Measurements from ENCODE around the gene ADGRG3. TPM values are rescaled to one million over a fixed set of nuclear protein-coding genes. Genes with fewer than 3 reads are reported as not detected.

ADGRG3 gene
- total RNA-seq, 1 experiment from 2014 or later, result not detected

- TF ChIP-seq EZH2 (IDR thresholded peaks at IDR 0.05; ENCODE audit: low read depth), result no peak
- TF ChIP-seq, protein P1, sequence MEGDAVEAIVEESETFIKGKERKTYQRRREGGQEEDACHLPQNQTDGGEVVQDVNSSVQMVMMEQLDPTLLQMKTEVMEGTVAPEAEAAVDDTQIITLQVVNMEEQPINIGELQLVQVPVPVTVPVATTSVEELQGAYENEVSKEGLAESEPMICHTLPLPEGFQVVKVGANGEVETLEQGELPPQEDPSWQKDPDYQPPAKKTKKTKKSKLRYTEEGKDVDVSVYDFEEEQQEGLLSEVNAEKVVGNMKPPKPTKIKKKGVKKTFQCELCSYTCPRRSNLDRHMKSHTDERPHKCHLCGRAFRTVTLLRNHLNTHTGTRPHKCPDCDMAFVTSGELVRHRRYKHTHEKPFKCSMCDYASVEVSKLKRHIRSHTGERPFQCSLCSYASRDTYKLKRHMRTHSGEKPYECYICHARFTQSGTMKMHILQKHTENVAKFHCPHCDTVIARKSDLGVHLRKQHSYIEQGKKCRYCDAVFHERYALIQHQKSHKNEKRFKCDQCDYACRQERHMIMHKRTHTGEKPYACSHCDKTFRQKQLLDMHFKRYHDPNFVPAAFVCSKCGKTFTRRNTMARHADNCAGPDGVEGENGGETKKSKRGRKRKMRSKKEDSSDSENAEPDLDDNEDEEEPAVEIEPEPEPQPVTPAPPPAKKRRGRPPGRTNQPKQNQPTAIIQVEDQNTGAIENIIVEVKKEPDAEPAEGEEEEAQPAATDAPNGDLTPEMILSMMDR (conservative IDR thresholded peaks at IDR 0.05), result no peak
- Histone ChIP-seq H3K27me3 (ENCODE audit: insufficient read depth, low read depth) (no peaks in the 10 kb centered on the region), H3K4me2 (no peak overlapping the region), H2AFZ (no peak overlapping the region), H3K9me3 (ENCODE audit: insufficient read depth, low read depth) (no peaks in the 10 kb centered on the region), H4K20me1 (ENCODE audit: insufficient read depth) (no peaks in the 10 kb centered on the region), H3K4me1 (replicated peaks; ENCODE audit: insufficient read depth) (no peaks in the 10 kb centered on the region), H3K79me2 (ENCODE audit: low read depth) (no peaks in the 10 kb centered on the region), H3F3A (ENCODE audit: insufficient read depth, low read depth) (no peaks in the 10 kb centered on the region), H3K9me2 (ENCODE audit: insufficient read depth) (no peaks in the 10 kb centered on the region), H3K27ac (no peak overlapping the region), H3K4me3 (no peak overlapping the region), H3K36me3 (ENCODE audit: low read depth) (no peaks in the 10 kb centered on the region)
- ChIA-PET POLR2A (ENCODE audit: unreplicated experiment) (no interaction called here), CTCF (no interaction called here)
- intact Hi-C loops (cut with micrococcal nuclease; ENCODE audit: unreplicated experiment), result no loop called here
- DNase-seq, result no peak
- BruUV-seq (replicated peaks), result no TSS peak
Observed at GRCh38 chr16:57685633-57686032, 17.5 kb downstream of the ADGRG3 start.

- Histone ChIP-seq H3K27me3 (ENCODE audit: insufficient read depth, low read depth) (no peaks in the 10 kb centered on the region), H3K79me2 (ENCODE audit: low read depth) (no peaks in the 10 kb centered on the region), H3K4me2 (no peak overlapping the region), H3K4me1 (replicated peaks; ENCODE audit: insufficient read depth) (no peaks in the 10 kb centered on the region), H3K9me3 (ENCODE audit: insufficient read depth, low read depth) (no peaks in the 10 kb centered on the region), H3K27ac (no peak overlapping the region), H4K20me1 (ENCODE audit: insufficient read depth) (no peaks in the 10 kb centered on the region), H3K9me2 (ENCODE audit: insufficient read depth) (no peaks in the 10 kb centered on the region), H2AFZ (no peak overlapping the region), H3F3A (ENCODE audit: insufficient read depth, low read depth) (no peaks in the 10 kb centered on the region), H3K36me3 (ENCODE audit: low read depth) (no peaks in the 10 kb centered on the region), H3K4me3 (no peak overlapping the region)
- POLR2A ChIA-PET (ENCODE audit: unreplicated experiment), result no interaction called here
- intact Hi-C loops (cut with micrococcal nuclease; ENCODE audit: unreplicated experiment), result no loop called here
- TF ChIP-seq EZH2 (IDR thresholded peaks at IDR 0.05; ENCODE audit: low read depth), result no peak
- TF ChIP-seq, protein P1 (conservative IDR thresholded peaks at IDR 0.05), result no peak
- no peak for DNase-seq
- no TSS peak for BruUV-seq (replicated peaks)
- CTCF ChIA-PET, result no interaction called here
Observed at GRCh38 chr16:57686577-57686976, 18.5 kb downstream of the ADGRG3 start.

GRCh38 chr16:57687363-57687929, 19.3 kb downstream of the ADGRG3 start:
- no peaks in the 10 kb centered on the region for H3K9me3 ChIP-seq (ENCODE audit: insufficient read depth, low read depth)
- CTCF ChIA-PET, result interaction anchor here (0.6 kb wide), 1 partner anchor 486 kb away, joined by 3 read pairs; no protein-coding TSS in a partner anchor

More at GRCh38 chr16:57687363-57687929, 19.3 kb downstream of the ADGRG3 start:
- Histone ChIP-seq H3K4me2 (no peak overlapping the region), H3K36me3 (ENCODE audit: low read depth) (no peaks in the 10 kb centered on the region), H3K27me3 (ENCODE audit: insufficient read depth, low read depth) (no peaks in the 10 kb centered on the region), H3K27ac (no peak overlapping the region), H3F3A (ENCODE audit: insufficient read depth, low read depth) (no peaks in the 10 kb centered on the region), H4K20me1 (ENCODE audit: insufficient read depth) (no peaks in the 10 kb centered on the region), H3K4me1 (replicated peaks; ENCODE audit: insufficient read depth) (no peaks in the 10 kb centered on the region), H2AFZ (no peak overlapping the region), H3K79me2 (ENCODE audit: low read depth) (no peaks in the 10 kb centered on the region), H3K9me2 (ENCODE audit: insufficient read depth) (no peaks in the 10 kb centered on the region), H3K4me3 (no peak overlapping the region)
- no TSS peak for BruUV-seq (replicated peaks)
- no peak for DNase-seq
- POLR2A ChIA-PET (ENCODE audit: unreplicated experiment), result no interaction called here
- TF ChIP-seq, protein P1 (conservative IDR thresholded peaks at IDR 0.05), result no peak
- TF ChIP-seq EZH2 (IDR thresholded peaks at IDR 0.05; ENCODE audit: low read depth), result no peak
- intact Hi-C loops (cut with micrococcal nuclease; ENCODE audit: unreplicated experiment), result no loop called here

Measured in PC-9 (cell line).